ENCODE results near the gene DOCK1.

The DOCK1 gene

DNA sequence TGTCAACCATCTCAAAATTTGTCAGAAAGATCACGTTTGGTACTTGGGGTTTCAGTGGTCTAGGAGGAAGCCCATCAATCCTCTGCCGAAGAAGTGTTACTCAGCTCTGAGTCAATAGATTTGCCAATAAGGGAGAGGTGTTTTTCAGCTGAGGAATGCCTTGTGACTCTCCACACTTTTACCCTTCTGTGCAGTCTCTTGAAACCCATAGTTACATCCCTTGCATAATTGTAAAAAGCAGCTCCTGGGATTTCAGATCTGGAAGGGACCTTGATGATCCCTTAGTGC lies 243.6 kb downstream of the DOCK1 start:
- peak; percentile 78 for DNase-seq

DNA sequence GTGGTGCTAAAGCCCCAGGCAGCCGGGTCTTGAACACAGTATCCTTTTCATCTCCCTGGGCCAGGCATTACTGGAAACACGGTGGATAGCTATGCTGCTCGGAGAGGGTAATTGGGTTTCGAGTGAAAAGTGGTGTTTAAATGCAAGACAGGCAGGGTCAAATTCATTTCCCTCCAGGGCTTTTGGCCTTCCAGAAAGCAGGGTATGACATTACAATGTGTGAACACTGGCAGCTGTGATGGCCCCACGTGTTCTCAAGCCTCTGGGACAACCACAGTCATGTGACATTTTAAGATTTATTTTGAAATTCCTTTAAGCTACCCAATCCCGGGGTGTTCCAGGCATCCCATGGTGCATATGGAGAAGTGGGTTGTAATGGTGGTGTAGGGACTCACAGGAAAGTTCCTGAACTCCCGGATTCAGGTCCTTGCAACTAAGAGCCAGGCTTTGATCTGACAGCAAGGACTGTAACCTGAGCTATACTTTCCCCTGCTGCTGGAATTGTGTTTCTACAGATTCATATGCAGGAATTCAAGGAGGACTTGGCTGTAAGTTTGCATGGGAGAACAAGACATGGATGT lies 244.4 kb downstream of the DOCK1 start:
- no peak for DNase-seq

DNA sequence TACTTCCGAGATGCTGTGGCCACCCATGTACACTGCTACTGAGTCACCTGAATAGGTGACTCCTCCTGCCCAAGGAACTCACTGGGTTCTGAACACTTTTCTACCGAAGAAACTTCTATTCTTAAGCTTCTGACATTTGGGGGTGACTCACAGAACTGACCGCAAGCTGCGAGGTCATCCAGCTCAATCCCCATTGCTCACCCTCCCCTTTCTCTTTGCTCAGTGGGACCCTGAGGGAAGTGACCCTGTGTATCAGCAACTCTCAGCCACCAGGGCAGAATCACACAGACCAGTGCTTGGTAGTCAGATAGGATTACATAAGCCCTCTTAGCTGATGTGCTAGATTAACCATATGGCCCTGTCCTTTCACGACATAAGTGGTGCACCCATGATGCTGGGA lies 244.9 kb downstream of the DOCK1 start:
- peak; percentile 12 for DNase-seq

DNA sequence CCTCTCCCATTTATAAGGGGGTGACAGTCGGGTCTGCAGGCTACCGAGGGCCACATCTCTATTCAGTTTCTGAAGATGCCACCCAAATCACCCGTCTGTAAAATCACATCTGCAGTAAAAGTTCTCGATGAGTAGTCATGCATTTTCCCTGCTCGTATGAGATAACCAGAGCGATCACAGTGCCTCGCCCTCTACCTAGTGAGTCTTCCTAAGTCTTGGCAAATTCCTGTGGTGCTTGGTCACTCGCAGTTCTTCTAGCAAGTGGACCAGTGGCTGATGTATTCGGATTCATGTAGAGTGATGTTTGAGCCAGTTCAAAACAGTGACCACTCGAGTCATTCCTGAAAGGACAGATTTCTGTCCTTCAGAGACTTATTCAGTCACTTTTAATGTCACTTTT lies 246.3 kb downstream of the DOCK1 start:
- DNase-seq: no peak

DNA sequence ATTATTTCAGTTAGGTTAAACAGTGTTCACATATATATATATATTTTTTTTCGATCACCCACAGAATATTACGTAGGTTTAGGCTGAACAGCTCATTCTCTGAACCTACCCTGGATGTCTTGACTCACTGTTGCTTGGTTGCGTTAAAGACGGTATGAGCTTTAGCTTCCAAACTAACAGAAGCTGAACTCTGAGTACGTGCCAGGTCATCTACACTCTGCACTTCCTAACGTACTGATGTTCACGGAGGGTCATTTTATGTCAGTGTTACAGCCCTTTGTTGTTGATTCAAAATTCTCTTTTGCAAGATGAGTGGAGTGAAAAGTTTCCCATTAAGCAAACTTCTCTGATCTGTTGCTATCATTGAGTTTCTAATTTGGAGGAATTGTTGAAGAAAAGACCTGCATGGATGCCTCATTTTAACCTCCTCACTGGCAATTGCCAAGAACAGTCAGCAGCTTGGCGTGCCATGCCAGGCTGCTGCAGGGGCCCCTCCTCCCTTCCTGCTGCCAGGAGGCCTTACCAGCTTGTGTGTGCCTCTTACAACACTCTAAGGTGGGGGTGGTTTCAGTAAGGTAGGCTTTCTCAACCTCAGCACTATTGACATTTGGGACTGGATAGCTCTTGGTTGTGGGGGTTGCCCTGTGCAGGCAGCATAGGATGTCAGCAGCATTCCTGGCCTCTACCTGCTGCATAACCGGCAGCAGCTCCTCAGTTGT lies 246.9 kb downstream of the DOCK1 start:
- no peak for DNase-seq

DNA sequence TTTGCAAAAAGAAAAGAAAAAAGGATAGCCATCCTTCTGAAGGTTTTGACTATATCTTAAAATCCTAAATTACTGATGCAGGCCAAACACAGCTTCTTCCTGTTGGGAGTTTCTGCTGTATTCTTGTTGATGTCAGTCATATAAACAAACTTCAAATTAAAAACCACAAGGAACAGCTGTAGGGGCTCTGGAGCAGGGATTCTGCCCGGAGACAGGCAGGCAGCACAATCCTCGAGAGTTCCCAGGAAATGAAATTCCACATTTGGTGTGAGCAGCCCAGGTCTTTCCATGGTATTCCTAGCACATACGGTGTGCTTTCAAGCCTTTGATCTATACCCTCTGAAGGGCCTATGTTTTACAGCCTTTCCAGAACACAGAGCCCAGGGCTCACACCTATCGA lies 248.0 kb downstream of the DOCK1 start:
- no peak for DNase-seq

DNA sequence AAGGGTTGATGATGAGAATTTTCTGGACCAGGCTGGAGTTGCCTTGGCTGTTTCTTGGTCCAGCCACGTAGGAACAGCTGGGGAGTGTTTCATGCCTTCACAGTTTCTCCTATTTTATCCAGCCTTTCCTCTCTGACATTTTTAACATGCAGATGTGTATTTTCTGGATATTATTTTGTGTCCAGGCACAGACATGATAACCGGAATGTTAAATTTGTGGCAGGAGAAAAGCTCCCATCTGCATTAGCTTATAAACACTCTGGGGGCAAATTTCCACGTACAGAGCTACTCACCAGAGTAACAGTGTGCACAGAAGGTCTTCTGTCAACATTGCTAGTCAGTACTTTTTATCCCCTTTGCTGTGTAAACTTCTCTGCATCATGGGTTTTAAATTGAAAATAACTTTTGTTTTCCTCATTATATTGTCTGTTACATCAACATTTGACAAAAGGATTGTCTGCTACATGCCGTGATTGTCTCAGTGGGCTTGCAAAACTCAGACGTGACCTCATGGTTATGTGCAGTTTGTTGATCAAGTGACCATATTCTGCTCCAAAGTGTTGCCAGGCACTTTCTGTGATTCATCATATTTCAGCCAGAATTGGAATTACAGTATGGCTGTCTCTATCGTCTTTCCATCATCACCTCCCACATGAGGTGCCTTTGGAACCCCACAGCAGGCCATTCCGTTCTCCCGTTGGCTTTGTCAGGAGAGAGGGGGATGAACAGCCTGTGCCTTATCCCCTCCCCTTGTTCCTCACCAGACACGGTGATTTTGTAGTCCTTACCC lies 249.8 kb downstream of the DOCK1 start:
- DNase-seq: no peak

DNA sequence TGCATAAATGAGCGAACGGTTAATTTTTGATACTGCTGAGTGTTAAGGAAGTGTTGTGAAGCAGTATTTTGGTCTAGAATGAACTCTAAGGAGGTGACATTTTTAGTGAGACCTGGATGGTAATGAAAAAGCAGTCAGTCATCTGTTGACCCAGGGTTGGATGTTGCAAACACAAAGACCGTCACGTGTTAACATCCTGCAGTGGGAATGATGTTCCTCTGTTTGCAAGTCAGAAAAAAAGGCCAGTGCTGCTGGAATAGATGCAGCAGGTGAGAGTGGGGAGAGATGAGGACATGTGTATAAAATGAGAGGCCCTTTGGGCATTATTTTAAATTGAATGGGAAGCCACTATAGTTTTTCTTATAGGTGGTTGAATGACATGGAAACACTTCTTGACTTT lies 251.9 kb downstream of the DOCK1 start:
- DNase-seq: no peak

DNA sequence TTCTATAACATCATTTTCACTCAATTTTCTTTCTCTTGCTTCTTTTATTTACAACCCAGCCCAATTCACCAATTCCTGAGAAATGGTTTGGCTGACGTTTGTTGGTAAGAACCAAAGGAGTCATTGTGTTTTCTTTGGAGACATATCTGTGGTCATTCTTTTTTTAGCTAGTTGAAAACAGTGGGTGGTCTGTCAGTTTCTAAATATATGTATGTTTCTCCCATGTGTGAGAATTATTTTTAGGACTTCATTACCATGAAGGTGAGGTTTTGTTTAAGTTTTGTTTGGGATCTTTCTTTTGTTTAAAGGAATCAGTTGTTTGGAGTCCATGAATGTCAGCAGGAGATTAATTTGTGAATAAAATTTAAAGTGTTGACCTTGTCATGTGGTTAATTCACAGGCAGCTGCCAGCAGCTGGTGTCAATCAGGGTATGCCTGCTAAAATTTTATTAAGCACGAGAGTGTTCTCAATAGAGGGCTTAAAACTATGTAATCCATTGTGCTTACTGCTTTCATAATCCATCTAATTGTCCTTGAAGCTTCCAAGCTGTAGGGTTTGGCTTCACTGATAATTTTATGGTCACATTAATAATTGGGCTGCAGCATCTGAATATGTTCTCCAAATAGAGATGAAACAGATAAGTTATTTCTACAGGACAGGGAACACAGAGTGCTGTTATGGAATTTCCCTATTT lies 252.4 kb downstream of the DOCK1 start:
- DNase-seq: no peak

DNA sequence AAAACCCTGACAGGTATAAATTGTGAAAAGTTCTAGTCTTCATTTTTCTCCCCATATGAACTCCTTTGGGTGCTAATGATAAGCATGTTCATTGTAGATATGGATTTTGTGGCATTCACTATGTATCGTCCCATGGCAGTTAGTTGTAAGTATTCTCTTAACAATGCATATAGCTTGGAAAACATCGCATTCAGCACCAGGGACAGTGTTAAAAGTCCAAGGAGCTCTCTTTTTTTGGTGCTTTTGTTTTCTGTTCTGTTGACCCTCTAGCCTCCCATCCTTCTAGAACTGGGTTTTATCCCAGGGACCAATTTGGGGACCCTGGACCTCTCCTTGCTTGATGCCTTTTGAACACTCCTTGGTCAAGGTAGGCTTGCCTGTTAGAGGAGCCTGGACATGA lies 253.4 kb downstream of the DOCK1 start:
- no peak for DNase-seq

DNA sequence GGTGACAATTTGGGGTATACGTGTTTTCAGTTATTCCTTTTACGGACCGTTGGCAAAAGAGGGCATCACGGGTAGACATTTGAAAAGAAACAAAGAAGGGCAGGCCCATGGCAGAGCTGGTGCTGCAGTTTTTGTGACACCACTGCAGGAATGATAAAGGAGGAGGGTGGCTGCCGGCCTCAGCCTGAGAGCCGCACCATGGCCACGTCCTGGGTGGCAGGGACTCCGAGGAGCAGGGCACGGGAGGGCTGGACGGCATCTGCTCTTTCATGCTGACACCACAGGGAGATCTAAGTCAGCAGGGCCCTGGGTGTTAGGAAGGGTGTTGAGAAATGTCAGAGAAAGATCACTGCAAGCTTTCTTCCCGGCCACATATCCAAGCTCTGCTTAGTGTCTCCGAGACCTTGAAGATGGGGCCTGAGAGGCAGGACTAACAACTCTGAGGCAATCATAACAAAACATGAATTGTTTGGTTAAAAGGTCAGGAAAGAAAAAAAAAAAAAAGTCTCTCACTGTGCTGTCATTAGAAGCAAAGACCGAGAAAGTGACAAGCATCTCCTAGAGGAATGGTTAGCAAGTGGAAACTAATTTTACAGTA lies 254.5 kb downstream of the DOCK1 start:
- no peak for DNase-seq

DNA sequence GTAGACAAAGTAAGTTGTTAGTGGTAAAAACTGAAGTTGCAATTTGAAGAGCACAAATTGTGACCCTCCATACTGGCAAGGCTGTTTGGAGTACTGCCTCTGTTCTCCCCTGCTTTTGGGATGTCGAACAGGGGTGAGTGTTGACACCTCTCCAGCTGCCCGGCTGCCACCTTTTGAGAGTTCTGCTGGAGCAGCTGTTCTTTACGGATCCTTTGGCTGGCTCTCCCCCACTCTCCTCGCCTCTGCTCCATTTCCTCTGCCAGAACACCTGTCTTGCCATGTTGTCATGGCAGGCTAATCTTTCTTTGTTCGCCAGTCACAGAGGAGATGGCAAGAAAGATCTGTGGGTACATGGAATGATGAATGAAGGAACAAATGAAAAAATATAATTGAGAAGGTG lies 256.3 kb downstream of the DOCK1 start:
- DNase-seq: no peak

DNA sequence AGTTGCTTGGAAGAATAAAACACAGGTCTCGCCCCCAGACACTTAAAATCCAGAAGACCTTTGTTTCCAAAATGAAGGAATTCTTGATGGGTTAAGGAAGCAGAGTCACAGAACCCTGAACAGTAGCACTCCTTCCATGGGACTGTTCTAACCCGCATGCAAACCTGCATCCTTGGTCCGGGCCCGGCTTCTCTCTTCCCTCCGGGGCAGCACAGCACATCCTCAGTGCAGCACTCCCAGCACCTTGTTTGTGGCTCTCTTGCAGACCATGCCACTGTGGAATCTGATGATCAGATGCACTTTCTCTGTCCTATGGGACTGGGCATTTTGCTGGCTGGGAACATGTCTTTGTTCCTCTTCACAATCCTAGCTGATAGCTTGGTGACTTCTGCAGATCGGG lies 257.6 kb downstream of the DOCK1 start:
- DNase-seq: no peak

DNA sequence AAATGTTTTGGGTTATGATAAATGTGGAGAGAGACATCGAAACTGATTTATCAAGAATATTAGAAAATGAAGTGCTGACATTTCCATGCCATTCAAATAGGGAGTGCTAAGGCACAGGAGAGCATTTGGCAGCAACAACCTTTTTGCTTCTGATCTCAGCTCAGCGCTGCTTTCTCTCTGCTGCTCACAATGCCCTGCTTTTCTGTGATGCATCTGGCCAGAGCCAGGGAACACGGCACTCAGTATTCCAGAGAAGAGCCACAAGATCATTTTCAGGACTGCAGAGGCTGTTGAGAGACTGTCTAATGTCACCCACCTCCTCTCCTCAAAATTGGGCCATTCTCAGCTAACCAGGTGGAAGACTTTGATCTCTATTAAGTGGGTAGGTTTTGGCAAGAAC lies 263.0 kb downstream of the DOCK1 start:
- DNase-seq: no peak

DNA sequence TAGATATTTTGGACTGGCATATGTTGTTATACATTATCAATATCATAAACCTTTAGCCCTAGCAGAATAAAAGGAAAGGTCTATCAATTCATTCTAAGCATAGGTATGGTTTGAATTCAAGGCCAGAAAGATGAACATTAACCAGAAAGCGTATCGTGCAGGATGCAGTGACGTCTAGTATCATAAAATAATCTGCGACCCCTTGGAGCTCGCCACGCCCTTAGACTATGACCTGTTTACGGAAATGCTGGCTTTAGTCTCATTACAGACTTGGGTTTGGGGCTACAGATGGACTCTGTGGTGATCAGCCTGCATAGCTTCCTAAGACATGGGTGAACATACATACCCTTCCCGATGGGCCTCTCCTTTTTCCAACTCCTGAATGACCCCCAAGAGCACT lies 269.6 kb downstream of the DOCK1 start:
- DNase-seq: no peak

DNA sequence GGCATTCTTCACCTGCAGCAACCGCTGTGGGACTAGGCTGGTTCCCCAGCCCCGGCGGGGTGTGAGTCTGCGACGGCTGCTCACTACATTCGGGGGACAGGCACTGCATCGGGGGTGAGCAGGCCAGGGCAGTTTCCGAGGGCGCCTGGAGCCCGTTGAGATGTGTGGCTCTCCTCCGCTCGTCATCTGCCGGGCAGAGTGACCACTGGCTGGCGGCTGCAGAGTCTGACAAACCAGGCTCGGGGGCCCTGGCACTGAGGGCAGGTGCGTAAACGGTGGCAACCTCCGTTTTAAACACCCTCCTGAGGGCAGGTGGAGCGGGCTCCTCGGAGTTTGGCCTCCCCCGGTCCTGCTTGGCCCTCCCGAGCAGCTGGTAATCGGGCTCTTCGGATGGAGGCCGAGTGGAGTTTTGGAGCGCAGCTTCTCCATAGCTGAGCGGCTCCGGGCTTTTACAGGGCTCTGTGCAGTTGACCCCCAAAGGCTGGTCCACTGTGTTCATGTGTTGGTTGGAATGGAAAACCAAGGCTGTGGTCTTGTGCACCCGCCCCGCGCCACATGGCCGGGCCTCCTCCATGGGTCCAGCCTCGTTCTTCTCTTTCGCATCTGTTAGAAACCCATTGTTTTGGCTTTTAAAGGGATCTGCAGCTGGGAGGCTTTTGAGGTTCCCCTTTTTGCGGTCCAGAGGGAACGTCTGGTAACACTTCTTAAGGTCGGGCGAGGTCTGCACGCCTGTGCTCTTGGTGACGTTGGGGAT lies 270.3 kb downstream of the DOCK1 start:
- DNase-seq: no peak

DNA sequence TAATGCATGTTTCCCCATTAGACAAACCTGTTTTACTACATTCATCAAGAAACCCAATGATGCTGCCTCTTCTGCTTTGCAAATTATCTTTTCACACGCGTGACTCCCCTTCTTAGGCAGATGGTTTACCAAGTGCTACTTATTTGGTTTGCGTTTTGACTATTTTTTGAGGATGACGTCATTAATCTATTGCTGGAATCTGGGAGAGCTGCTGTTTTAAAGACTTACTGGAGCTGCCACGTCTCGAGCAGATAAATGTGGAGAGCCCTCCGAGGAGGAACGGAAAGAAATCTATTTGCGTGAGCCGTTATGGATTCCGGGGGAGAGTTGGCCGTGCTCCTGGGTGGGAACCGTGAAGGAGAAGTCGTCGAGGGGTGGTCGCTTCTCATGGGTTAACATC lies 271.4 kb downstream of the DOCK1 start:
- no peak for DNase-seq

DNA sequence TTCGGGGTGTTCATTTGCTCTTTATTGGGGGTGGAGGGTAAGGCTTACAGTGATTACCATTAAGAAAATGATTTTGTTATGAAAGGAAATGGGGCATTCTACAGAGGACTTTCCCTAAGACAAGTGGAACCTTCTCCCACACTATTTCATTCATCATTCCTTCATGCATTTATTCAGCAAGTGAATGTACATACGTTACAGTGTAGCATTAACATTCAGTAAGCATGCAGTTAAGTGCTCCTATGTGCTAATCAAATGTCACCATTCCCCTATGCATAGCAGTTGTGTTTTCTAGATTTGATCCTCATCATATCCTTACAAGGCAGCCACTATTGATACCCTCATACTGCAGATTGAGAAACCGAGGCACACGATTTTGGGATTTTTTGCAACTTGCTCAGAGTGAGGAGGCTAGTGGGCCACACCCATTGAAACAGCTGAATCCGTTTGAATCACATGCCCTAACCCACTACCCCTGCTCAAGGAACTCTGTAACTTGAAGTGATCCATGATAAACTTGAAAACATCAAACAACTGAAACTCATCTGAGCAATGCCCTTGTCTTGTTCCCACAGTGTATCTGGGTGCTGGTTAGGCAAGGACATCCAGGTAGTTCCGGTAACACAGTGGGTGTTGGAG lies 274.5 kb downstream of the DOCK1 start:
- no peak for DNase-seq

DNA sequence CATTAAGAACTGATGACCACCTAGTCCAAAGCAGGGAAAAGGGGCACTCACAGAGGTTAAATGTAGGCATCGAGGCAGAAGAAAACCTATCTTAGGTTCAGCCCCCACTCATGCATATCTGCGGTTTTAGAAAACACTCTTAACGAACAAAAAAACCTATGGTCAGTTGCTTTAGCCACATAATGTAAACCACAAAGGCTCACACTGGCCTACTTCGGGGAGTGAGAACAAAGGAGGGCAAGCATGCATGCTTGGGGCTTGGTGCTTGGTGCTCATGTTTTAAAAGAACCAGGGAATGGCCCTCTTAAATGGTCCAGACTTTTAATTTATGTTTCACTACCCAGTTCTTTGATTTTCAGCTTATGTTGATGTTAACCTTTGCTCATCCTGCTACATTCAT lies 276.9 kb downstream of the DOCK1 start:
- peak; percentile 2 for DNase-seq

DNA sequence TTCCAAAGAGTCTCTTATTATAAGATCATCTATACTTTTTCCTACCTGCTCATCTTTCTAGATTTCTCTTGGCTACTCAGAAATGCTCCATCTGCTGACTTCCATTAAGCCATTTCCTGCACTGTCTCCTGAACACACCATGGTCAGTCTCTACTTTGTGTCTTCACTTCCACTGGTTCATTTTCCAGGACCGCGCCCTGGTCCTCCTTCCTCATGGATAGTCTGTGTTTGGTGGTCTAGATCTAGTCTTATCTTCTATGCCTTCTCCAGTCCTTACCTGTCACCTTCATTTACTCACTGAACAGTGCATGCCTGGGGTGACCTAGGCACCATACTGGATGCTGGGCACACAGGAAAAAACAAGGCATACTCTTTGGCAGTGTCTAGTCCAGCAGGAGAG lies 279.4 kb downstream of the DOCK1 start:
- DNase-seq: no peak

DNA sequence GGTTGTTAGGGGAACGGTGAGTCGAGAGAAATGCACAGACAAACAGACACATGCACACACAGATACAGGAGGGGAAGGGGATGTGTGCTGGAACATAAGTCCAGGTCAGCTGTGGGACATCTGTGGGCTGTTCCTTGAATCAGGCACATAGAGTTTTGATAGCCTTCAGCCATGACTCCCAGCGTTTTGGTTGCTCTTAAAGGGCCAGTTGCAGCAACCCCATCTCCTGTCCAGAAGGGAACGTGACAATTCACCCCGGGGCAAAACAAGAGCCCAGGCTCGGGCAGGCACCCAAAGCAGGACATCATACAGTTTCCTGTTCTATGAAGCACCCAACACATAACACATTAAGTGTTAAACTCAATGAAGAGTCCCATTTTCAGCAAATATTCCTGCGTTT lies 281.6 kb downstream of the DOCK1 start:
- no peak for DNase-seq

DNA sequence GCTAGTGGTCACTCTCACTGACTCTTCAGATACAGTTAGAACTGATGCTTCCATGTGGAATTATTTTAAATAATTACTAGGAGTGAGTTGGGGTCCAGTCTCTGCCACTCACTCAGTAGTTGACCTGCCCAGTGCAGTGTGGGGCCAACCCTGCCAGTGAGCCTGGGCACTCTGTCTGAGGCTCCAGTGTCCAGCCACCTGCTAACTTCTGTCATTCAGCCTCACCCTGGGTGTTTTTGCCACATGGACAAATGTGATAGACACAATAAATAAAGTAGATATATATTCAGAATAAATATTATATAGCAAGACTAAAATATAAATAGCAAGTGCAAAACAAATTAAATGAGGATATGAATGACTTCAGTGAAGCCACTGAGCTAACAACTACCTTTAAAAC lies 284.0 kb downstream of the DOCK1 start:
- no peak for DNase-seq
